SK-MEL-5 (cell line): Measurements from ENCODE around the gene HERPUD2. TPM values are rescaled to one million over a fixed set of nuclear protein-coding genes. Genes with fewer than 3 reads are reported as not detected.
A peak's percentile ranks its signal among the peaks of the same experiment; 100 is the strongest.
"Not testable (repeated sequence)": the region's sequence is repeated elsewhere in the genome, so short reads cannot be mapped to it uniquely, and the experiment has no call there.

ENCODE experiments used
- DNase-seq: peaks from one replicate; pipeline ENCODE4 v3.0.0-alpha.2; 2016; ENCODE audit warnings: low read depth, low spot score
- in situ Hi-C: cut with HindIII; loops from 2 replicates; pipeline ENCODE4 v1.10.0; 2016; ENCODE audit warnings: low sequenced_read_pairs, high pct_unique_total_duplicates, low pct_unique_long_range_greater_than_20kb
- total RNA-seq: library from RNA; depleted of rRNA; stranded (reverse); fragments of >200 nt; shearing (Covaris generic); gene quantifications from 2 replicates; pipeline ENCODE4 v1.2.3, GENCODE V29; 2014

Gene HERPUD2
- total RNA-seq, 1 experiment from 2014 or later: 28.2 TPM

- DNase-seq: no peak
- in situ Hi-C loops: no loop called here
Observed at GRCh38 chr7:35695987-35696386, 1.1 kb upstream of the HERPUD2 start.

- no peak for DNase-seq
- in situ Hi-C loops: no loop called here
Observed at GRCh38 chr7:35695473-35695850, 527 bp upstream of the HERPUD2 start.

- in situ Hi-C loops: no loop called here
- peak; percentile 16 for DNase-seq
Observed at GRCh38 chr7:35694161-35694783, 663 bp downstream of the HERPUD2 start.

GRCh38 chr7:35691827-35692307 is 3.1 kb downstream of the HERPUD2 start:
- DNase-seq: no peak
- in situ Hi-C loops: no loop called here

GRCh38 chr7:35691366-35691765 is 3.6 kb downstream of the HERPUD2 start:
- in situ Hi-C loops: no loop called here
- DNase-seq: no peak

GRCh38 chr7:35690614-35691013 is 4.3 kb downstream of the HERPUD2 start:
- DNase-seq, in situ Hi-C loops: not testable (repeated sequence)

- no peak for DNase-seq
- in situ Hi-C loops: no loop called here
Observed at GRCh38 chr7:35685781-35686180, 9.2 kb downstream of the HERPUD2 start.

GRCh38 chr7:35681231-35682029 is 13.5 kb downstream of the HERPUD2 start:
- no peak for DNase-seq
- in situ Hi-C loops: no loop called here

- in situ Hi-C loops: no loop called here
- no peak for DNase-seq
Observed at GRCh38 chr7:35680403-35681013, 14.4 kb downstream of the HERPUD2 start.

GRCh38 chr7:35677582-35678356 is 17.2 kb downstream of the HERPUD2 start:
- in situ Hi-C loops: no loop called here
- no peak for DNase-seq

- no peak for DNase-seq
- in situ Hi-C loops: no loop called here
Observed at GRCh38 chr7:35676211-35676610, 18.7 kb downstream of the HERPUD2 start.

- no peak for DNase-seq
- in situ Hi-C loops: no loop called here
Observed at GRCh38 chr7:35670856-35671569, 23.9 kb downstream of the HERPUD2 start.

GRCh38 chr7:35660411-35660810 is 34.5 kb downstream of the HERPUD2 start:
- DNase-seq, in situ Hi-C loops: not testable (repeated sequence)

GRCh38 chr7:35658606-35659201 is 36.2 kb downstream of the HERPUD2 start:
- in situ Hi-C loops: no loop called here
- DNase-seq: no peak

GRCh38 chr7:35657125-35657524 is 37.8 kb downstream of the HERPUD2 start:
- in situ Hi-C loops: no loop called here
- no peak for DNase-seq

GRCh38 chr7:35654558-35654957 is 40.4 kb downstream of the HERPUD2 start:
- DNase-seq, in situ Hi-C loops: not testable (repeated sequence)

GRCh38 chr7:35652124-35652523 is 42.8 kb downstream of the HERPUD2 start:
- in situ Hi-C loops: no loop called here
- DNase-seq: no peak
